ENCODE measurements around the gene RPS27A.
"Not testable (repeated sequence)": the region's sequence is repeated elsewhere in the genome, so short reads cannot be mapped to it uniquely, and the experiment has no call there.

Gene RPS27A

DNA sequence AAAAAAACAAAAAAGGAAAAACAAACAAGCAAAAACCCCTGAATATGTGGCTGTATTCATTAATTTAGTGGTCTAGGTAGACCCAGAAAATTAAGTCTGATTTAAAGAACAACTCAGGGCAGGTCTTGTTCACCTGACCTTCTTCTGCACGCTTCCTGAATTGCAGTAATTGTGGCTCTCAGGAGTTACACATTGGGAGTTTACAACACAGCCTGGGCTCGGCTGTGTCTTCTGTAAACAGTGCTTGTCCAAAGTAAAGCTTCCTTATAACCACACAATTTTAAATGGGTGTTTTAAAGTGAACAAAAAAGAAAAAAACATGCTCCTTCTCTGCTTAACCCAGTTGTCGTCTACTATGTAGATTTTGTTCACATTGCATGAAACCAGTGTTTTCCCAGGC, 44.8 kb downstream of the RPS27A start:
- H3K27ac ChIP-seq (ENCODE audit: low read depth, low read length) = no peak overlapping the region
- no peaks in the 10 kb centered on the region for H3K9me3 ChIP-seq (ENCODE audit: control insufficient read depth, insufficient read depth, low read length)
- H3K9ac ChIP-seq (ENCODE audit: low read depth, low read length) = no peak overlapping the region
- no peaks in the 10 kb centered on the region for H3K36me3 ChIP-seq (ENCODE audit: control insufficient read depth, insufficient read depth, low read length)
- H3K27me3 ChIP-seq (ENCODE audit: control insufficient read depth, insufficient read depth, low read length) = no peaks in the 10 kb centered on the region
- peaks cover 35% of the 10 kb centered on the region for H3K4me1 ChIP-seq (ENCODE audit: control insufficient read depth, insufficient read depth, low read length)
- no peak overlapping the region for H3K4me3 ChIP-seq (ENCODE audit: low read depth, low read length)

DNA sequence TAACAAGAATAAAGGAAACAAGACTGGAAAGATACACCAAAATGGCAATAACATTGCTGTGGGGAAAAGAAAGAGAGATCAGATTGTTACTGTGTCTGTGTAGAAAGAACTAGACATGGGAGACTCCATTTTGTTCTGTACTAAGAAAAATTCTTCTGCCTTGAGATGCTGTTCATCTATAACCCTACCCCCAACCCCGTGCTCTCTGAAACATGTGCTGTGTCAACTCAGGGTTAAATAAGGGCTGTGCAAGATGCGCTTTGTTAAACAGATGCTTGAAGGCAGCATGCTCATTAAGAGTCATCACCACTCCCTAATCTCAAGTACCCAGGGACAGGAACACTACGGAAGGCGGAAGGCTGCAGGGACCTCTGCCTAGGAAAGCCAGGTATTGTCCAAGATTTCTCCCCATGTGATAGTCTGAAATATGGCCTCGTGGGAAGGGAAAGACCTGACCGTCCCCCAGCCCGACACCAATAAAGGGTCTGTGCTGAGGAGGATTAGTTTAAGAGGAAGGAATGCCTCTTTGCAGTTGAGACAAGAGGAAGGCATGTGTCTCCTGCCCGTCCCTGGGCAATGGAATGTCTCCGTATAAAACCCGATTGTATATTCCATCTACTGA, 46.8 kb downstream of the RPS27A start:
- peak overlapping the region; percentile 47 for H3K4me3 ChIP-seq (ENCODE audit: low read depth, low read length)
- peak overlapping the region; percentile 94 for H3K27ac ChIP-seq (ENCODE audit: low read depth, low read length)
- H3K36me3 ChIP-seq (ENCODE audit: control insufficient read depth, insufficient read depth, low read length); H3K9me3 ChIP-seq (ENCODE audit: control insufficient read depth, insufficient read depth, low read length); H3K27me3 ChIP-seq (ENCODE audit: control insufficient read depth, insufficient read depth, low read length): not testable (repeated sequence)
- H3K9ac ChIP-seq (ENCODE audit: low read depth, low read length) = peak overlapping the region; percentile 81
- peaks cover 42% of the 10 kb centered on the region for H3K4me1 ChIP-seq (ENCODE audit: control insufficient read depth, insufficient read depth, low read length)

GRCh38 chr2:55279859-55280424, 47.5 kb downstream of the RPS27A start:
- peak overlapping the region; percentile 77 for H3K9ac ChIP-seq (ENCODE audit: low read depth, low read length)
- peak overlapping the region; percentile 94 for H3K27ac ChIP-seq (ENCODE audit: low read depth, low read length)
- not testable (repeated sequence) for H3K27me3 ChIP-seq (ENCODE audit: control insufficient read depth, insufficient read depth, low read length); H3K36me3 ChIP-seq (ENCODE audit: control insufficient read depth, insufficient read depth, low read length); H3K9me3 ChIP-seq (ENCODE audit: control insufficient read depth, insufficient read depth, low read length)
- H3K4me1 ChIP-seq (ENCODE audit: control insufficient read depth, insufficient read depth, low read length) = peaks cover 42% of the 10 kb centered on the region
- H3K4me3 ChIP-seq (ENCODE audit: low read depth, low read length) = peak overlapping the region; percentile 52

DNA sequence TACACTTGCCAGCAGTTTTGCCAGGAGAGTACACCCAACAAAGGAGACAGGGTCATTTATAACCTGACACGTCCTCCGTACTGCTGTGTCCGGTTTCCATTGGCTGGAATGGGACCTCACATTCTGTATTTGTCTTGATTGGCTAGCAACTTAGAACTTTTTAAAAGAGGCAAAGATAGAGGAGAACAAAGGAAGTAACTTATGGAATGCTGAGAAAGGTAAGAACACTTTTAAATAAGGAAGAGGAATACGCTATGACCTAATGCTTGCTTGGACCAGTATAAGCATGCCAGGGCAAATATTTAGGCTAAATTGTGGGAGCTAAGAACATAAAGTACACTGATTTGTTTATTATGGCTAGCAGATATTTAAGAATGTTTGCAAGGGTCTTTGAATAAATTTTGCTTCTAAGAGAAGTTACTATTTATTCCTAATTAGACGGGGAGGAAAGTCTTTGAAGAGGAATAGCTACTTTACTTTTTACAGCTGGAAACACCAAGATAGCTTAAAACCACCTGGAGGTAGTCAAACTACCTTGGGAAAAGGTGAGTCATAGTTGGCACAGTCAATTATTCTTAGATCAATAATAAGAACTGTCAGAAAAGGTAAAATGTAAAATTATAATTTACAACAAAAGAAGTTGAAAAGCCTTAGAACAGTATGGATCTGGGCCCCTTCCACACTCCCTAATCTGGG, 48.5 kb downstream of the RPS27A start:
- not testable (repeated sequence) for H3K36me3 ChIP-seq (ENCODE audit: control insufficient read depth, insufficient read depth, low read length); H3K27me3 ChIP-seq (ENCODE audit: control insufficient read depth, insufficient read depth, low read length); H3K9me3 ChIP-seq (ENCODE audit: control insufficient read depth, insufficient read depth, low read length); H3K4me3 ChIP-seq (ENCODE audit: low read depth, low read length)
- H3K9ac ChIP-seq (ENCODE audit: low read depth, low read length) = peak overlapping the region; percentile 77; the same call in 1 of the 2 replicates
- H3K27ac ChIP-seq (ENCODE audit: low read depth, low read length) = peak overlapping the region; percentile 94
- peaks cover 42% of the 10 kb centered on the region for H3K4me1 ChIP-seq (ENCODE audit: control insufficient read depth, insufficient read depth, low read length)

GRCh38 chr2:55282110-55282917, 49.8 kb downstream of the RPS27A start:
- Histone ChIP-seq H3K36me3 (ENCODE audit: control insufficient read depth, insufficient read depth, low read length) (no peaks in the 10 kb centered on the region; the same call in 1 of the 2 replicates), H3K27ac (ENCODE audit: low read depth, low read length) (peak overlapping the region; percentile 80), H3K27me3 (ENCODE audit: control insufficient read depth, insufficient read depth, low read length) (no peaks in the 10 kb centered on the region), H3K4me1 (ENCODE audit: control insufficient read depth, insufficient read depth, low read length) (peaks cover 46% of the 10 kb centered on the region), H3K9me3 (ENCODE audit: control insufficient read depth, insufficient read depth, low read length) (no peaks in the 10 kb centered on the region), H3K9ac (ENCODE audit: low read depth, low read length) (peak overlapping the region; percentile 77), H3K4me3 (ENCODE audit: low read depth, low read length) (peak overlapping the region; percentile 70)

- H3K27ac ChIP-seq (ENCODE audit: low read depth, low read length) = no peak overlapping the region
- H3K4me1 ChIP-seq (ENCODE audit: control insufficient read depth, insufficient read depth, low read length) = peaks cover 49% of the 10 kb centered on the region
- H3K9me3 ChIP-seq (ENCODE audit: control insufficient read depth, insufficient read depth, low read length) = no peaks in the 10 kb centered on the region
- no peaks in the 10 kb centered on the region; the same call in 1 of the 2 replicates for H3K36me3 ChIP-seq (ENCODE audit: control insufficient read depth, insufficient read depth, low read length)
- H3K27me3 ChIP-seq (ENCODE audit: control insufficient read depth, insufficient read depth, low read length) = no peaks in the 10 kb centered on the region
- no peak overlapping the region for H3K4me3 ChIP-seq (ENCODE audit: low read depth, low read length)
- no peak overlapping the region for H3K9ac ChIP-seq (ENCODE audit: low read depth, low read length)
Observed at GRCh38 chr2:55283083-55283482, 50.6 kb downstream of the RPS27A start.

Data from HUES48 (cell line).